ENCODE data around the gene PPP1R17.

The PPP1R17 gene

GRCh38 chr7:31687024-31687748, at the start of gene PPP1R17:
PPP1R17 (plus strand) TSS chr7:31687215; CDS start chr7:31692442, 5,227 bp downstream.
- no peaks in the 10 kb centered on the region for H3K36me3 Mint-ChIP-seq (ENCODE audit: low read depth)
- H3K4me1 Mint-ChIP-seq, result peaks cover 2% of the 10 kb centered on the region
- H3K9me3 Mint-ChIP-seq, result no peaks in the 10 kb centered on the region
- H3K27me3 Mint-ChIP-seq (ENCODE audit: low read depth), result peaks cover 5% of the 10 kb centered on the region
- no peak within 1 kb of the TSS for H3K27ac Mint-ChIP-seq
- TF ChIP-seq, protein P1, sequence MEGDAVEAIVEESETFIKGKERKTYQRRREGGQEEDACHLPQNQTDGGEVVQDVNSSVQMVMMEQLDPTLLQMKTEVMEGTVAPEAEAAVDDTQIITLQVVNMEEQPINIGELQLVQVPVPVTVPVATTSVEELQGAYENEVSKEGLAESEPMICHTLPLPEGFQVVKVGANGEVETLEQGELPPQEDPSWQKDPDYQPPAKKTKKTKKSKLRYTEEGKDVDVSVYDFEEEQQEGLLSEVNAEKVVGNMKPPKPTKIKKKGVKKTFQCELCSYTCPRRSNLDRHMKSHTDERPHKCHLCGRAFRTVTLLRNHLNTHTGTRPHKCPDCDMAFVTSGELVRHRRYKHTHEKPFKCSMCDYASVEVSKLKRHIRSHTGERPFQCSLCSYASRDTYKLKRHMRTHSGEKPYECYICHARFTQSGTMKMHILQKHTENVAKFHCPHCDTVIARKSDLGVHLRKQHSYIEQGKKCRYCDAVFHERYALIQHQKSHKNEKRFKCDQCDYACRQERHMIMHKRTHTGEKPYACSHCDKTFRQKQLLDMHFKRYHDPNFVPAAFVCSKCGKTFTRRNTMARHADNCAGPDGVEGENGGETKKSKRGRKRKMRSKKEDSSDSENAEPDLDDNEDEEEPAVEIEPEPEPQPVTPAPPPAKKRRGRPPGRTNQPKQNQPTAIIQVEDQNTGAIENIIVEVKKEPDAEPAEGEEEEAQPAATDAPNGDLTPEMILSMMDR (IDR thresholded peaks at IDR 0.05; ENCODE audit: unreplicated experiment in 3 of 3), result no peak
- H3K4me3 Mint-ChIP-seq, result no peak within 1 kb of the TSS

DNA sequence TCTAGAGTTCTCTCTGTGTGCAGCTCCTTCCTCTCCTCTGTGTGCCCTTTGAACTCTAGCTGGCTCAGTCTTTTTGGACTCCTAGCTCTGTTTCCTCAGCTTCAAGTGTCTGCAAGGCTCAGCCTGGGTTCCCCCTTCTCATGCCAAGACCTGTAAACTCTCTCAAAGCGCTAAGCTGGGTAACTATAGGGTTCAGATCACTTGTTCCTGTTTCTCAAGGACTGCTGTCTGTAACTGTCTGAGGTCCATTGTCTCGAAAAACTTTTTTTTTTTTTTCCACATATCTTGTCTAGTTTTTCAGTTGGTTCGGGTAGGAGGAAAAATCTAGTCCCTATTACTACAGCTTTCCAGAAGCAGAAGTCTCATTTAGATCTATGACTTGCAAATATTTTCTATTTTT, 46.6 kb upstream of the PPP1R17 start:
- no peak overlapping the region for H3K4me3 Mint-ChIP-seq
- peaks cover 5% of the 10 kb centered on the region for H3K4me1 Mint-ChIP-seq
- H3K27ac Mint-ChIP-seq, result no peak overlapping the region
- TF ChIP-seq, protein P1 (IDR thresholded peaks at IDR 0.05; ENCODE audit: unreplicated experiment in 3 of 3), result no peak
- H3K27me3 Mint-ChIP-seq (ENCODE audit: low read depth), result peaks cover 4% of the 10 kb centered on the region
- no peaks in the 10 kb centered on the region for H3K9me3 Mint-ChIP-seq
- no peaks in the 10 kb centered on the region for H3K36me3 Mint-ChIP-seq (ENCODE audit: low read depth)

- Mint-ChIP-seq H3K4me3 (no peak overlapping the region), H3K27me3 (ENCODE audit: low read depth) (peaks cover 4% of the 10 kb centered on the region), H3K27ac (no peak overlapping the region), H3K9me3 (no peaks in the 10 kb centered on the region), H3K36me3 (ENCODE audit: low read depth) (no peaks in the 10 kb centered on the region), H3K4me1 (peaks cover 5% of the 10 kb centered on the region)
- TF ChIP-seq, protein P1 (IDR thresholded peaks at IDR 0.05; ENCODE audit: unreplicated experiment in 3 of 3), result no peak
These were observed 44.3 kb upstream of the PPP1R17 start for GRCh38 chr7:31642681-31643115.

DNA sequence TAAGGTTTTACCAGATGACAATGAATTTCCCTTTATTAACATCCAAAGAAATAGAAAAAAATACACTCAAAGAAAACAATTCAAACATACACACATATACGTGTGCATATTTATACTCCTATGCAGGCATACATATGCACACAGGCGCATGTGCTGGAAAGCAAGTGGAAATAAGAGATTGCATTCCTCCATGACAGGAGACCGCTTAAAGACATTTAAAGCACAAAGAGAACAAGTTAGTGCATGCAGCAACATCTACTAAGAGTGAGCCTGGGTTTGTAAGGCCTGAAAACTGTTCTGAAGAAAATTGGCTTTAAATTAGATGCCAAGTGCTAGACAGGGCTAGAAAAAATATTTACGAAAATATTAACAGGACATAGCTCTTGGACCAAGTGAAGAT, 40.1 kb upstream of the PPP1R17 start:
- H3K4me1 Mint-ChIP-seq, result peaks cover 5% of the 10 kb centered on the region
- TF ChIP-seq, protein P1 (IDR thresholded peaks at IDR 0.05; ENCODE audit: unreplicated experiment in 3 of 3), result no peak
- no peaks in the 10 kb centered on the region for H3K36me3 Mint-ChIP-seq (ENCODE audit: low read depth)
- H3K27me3 Mint-ChIP-seq (ENCODE audit: low read depth), result peaks cover 4% of the 10 kb centered on the region
- H3K27ac Mint-ChIP-seq, result no peak overlapping the region
- H3K4me3 Mint-ChIP-seq, result no peak overlapping the region
- no peaks in the 10 kb centered on the region for H3K9me3 Mint-ChIP-seq

DNA sequence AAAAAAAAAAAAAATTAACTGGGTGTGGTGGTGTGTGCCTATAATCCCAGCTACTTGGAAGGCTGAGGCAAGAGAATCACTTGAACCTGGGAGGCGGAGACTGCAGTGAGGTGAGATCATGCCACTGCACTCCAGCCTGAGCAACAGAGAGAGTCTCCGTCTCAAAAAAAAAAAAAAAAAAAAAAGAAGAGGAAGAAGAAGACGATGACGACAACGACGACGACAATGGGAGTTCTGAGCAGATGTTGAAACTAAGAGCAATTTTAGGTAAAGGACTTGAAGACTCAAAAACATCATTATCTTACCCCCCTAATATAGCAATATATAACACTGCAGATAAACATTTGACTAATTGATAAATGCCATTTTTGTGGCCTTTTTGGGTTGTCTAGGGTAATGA, 39.5 kb upstream of the PPP1R17 start:
- TF ChIP-seq, protein P1 (IDR thresholded peaks at IDR 0.05; ENCODE audit: unreplicated experiment in 3 of 3), result no peak
- Mint-ChIP-seq H3K27ac (no peak overlapping the region), H3K27me3 (ENCODE audit: low read depth) (peaks cover 3% of the 10 kb centered on the region), H3K4me1 (peaks cover 3% of the 10 kb centered on the region), H3K36me3 (ENCODE audit: low read depth) (no peaks in the 10 kb centered on the region), H3K9me3 (no peaks in the 10 kb centered on the region), H3K4me3 (no peak overlapping the region)

DNA sequence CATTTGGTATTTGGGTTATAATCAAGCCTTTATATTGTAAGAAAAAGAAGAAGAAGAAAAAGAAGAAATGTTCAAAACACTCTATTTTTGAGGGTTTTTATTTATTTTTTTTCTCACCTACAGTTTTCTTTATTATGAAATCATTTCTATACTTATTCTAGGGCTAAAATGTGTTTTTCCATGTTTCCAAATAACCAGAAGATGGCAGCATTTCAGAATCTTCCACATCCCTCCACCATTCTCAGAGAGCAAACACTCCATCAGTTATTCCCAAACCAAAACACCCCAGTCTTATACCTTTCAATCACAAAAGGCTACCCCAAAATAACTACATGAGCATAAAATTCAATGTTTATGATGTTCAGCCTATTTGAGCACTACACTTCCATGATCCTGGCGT, 38.7 kb upstream of the PPP1R17 start:
- Mint-ChIP-seq H3K9me3 (no peaks in the 10 kb centered on the region), H3K27me3 (ENCODE audit: low read depth) (no peaks in the 10 kb centered on the region), H3K27ac (no peak overlapping the region), H3K4me3 (no peak overlapping the region), H3K36me3 (ENCODE audit: low read depth) (no peaks in the 10 kb centered on the region), H3K4me1 (no peaks in the 10 kb centered on the region)
- TF ChIP-seq, protein P1 (IDR thresholded peaks at IDR 0.05; ENCODE audit: unreplicated experiment in 3 of 3), result peak; percentile 26 to 32 (median 27)
